Stimulated activated naive B cell treated with anti-CD40 and anti-IgM and Interleukin-4, amounts not matched to agents 10 μg/mL and 1 μg/mL and 100 μg/mL, for 72 hours (primary cell): ENCODE results near the gene PPM1J.

Experiments
- ATAC-seq, 2 donors: fragments of 150-1000 bp; cut with Tn5 transposase; replicated peaks; 2 replicates each; pipeline ENCODE4 v1.10.0; 2021; ENCODE audit warnings: moderate library complexity in 1 of 2
- DNase-seq: peaks from one replicate; pipeline ENCODE4 v3.0.0; 2021
- H3K27ac Mint-ChIP-seq: one replicate; pipeline ENCODE4 v1.8.0; 2022; ENCODE audit warnings: mild to moderate bottlenecking, mixed read lengths
- H3K27me3 Mint-ChIP-seq, 2 donors: one replicate each; pipeline ENCODE4 v1.8.0; 2022; ENCODE audit warnings: mixed read lengths in 2 of 2
- H3K36me3 Mint-ChIP-seq, 2 donors: one replicate each; pipeline ENCODE4 v1.8.0; 2022; ENCODE audit warnings: mixed read lengths in 2 of 2, mild to moderate bottlenecking in 1 of 2
- H3K4me1 Mint-ChIP-seq, 2 donors: one replicate each; pipeline ENCODE4 v1.8.0; 2022; ENCODE audit warnings: mixed read lengths in 2 of 2, mild to moderate bottlenecking in 1 of 2
- H3K4me3 Mint-ChIP-seq, 2 donors: one replicate each; pipeline ENCODE4 v1.8.0; 2022; ENCODE audit warnings: mild to moderate bottlenecking in 2 of 2, mixed read lengths in 2 of 2, moderate library complexity in 1 of 2
- H3K9me3 Mint-ChIP-seq, 2 donors: one replicate each; pipeline ENCODE4 v1.8.0; 2022; ENCODE audit warnings: mixed read lengths in 2 of 2, mild to moderate bottlenecking in 1 of 2

The PPM1J gene

GRCh38 chr1:112715264-112716053 lies at the start of gene PPM1J:
TSS of gene PPM1J (minus strand) at chr1:112715332. CDS start at chr1:112715301, 31 bp downstream.
- Mint-ChIP-seq H3K4me3 (peak within 1 kb of the TSS; percentile 90 to 95), H3K4me1 (peaks cover 44 to 65% of the 10 kb centered on the region in 2 donors), H3K27me3 (peaks cover 18 to 22% of the 10 kb centered on the region in 2 donors), H3K36me3 (no peaks in the 10 kb centered on the region), H3K9me3 (no peaks in the 10 kb centered on the region), H3K27ac (peak within 1 kb of the TSS; percentile 77)
- ATAC-seq, result peak; percentile 77 to 85
- peak; percentile 96 for DNase-seq

GRCh38 chr1:112762541-112763500 lies 47.7 kb upstream of the PPM1J start:
- Mint-ChIP-seq H3K9me3 (peaks cover 6 to 8% of the 10 kb centered on the region in 2 donors), H3K4me1 (peaks cover 0 to 2% of the 10 kb centered on the region in 2 donors), H3K36me3 (no peaks in the 10 kb centered on the region), H3K27me3 (peaks cover 22 to 27% of the 10 kb centered on the region in 2 donors), H3K4me3 (no peak overlapping the region), H3K27ac (no peak overlapping the region)
- ATAC-seq (no peak), DNase-seq (no peak)

- no peak overlapping the region for H3K4me3 Mint-ChIP-seq
- peaks cover 31 to 35% of the 10 kb centered on the region in 2 donors for H3K27me3 Mint-ChIP-seq
- no peak for ATAC-seq
- H3K36me3 Mint-ChIP-seq, result no peaks in the 10 kb centered on the region
- peaks cover 6 to 8% of the 10 kb centered on the region in 2 donors for H3K9me3 Mint-ChIP-seq
- peaks cover 0 to 2% of the 10 kb centered on the region in 2 donors for H3K4me1 Mint-ChIP-seq
- DNase-seq, result no peak
- no peak overlapping the region for H3K27ac Mint-ChIP-seq
These were observed 46.8 kb upstream of the PPM1J start for GRCh38 chr1:112761714-112762480.

GRCh38 chr1:112759228-112759627 lies 44.1 kb upstream of the PPM1J start:
- ATAC-seq (no peak), DNase-seq (no peak)
- peaks cover 0 to 2% of the 10 kb centered on the region in 2 donors for H3K4me1 Mint-ChIP-seq
- H3K27me3 Mint-ChIP-seq, result peaks cover 45 to 52% of the 10 kb centered on the region in 2 donors
- H3K9me3 Mint-ChIP-seq, result peaks cover 6 to 12% of the 10 kb centered on the region in 2 donors
- H3K36me3 Mint-ChIP-seq, result peaks cover 3 to 7% of the 10 kb centered on the region in 2 donors
- H3K4me3 Mint-ChIP-seq, result no peak overlapping the region
- H3K27ac Mint-ChIP-seq, result no peak overlapping the region

- H3K4me1 Mint-ChIP-seq, result no peaks in the 10 kb centered on the region
These were observed 39.0 kb upstream of the PPM1J start for GRCh38 chr1:112754116-112754628.

GRCh38 chr1:112748396-112748795 lies 33.3 kb upstream of the PPM1J start:
- no peak overlapping the region for H3K27ac Mint-ChIP-seq
- H3K4me3 Mint-ChIP-seq, result no peak overlapping the region
- H3K27me3 Mint-ChIP-seq, result peaks cover 44 to 58% of the 10 kb centered on the region in 2 donors
- peaks cover 0 to 4% of the 10 kb centered on the region in 2 donors for H3K36me3 Mint-ChIP-seq
- H3K9me3 Mint-ChIP-seq, result peaks cover 0 to 3% of the 10 kb centered on the region in 2 donors
- DNase-seq (no peak), ATAC-seq (no peak)
- H3K4me1 Mint-ChIP-seq, result peaks cover 0 to 13% of the 10 kb centered on the region in 2 donors

More at GRCh38 chr1:112754116-112754628, 39.0 kb upstream of the PPM1J start:
- H3K27me3 Mint-ChIP-seq, result peaks cover 60 to 66% of the 10 kb centered on the region in 2 donors
- peaks cover 12% of the 10 kb centered on the region in 2 donors for H3K9me3 Mint-ChIP-seq
- H3K27ac Mint-ChIP-seq, result no peak overlapping the region
- no peak overlapping the region for H3K4me3 Mint-ChIP-seq
- ATAC-seq (no peak), DNase-seq (no peak)
- peaks cover 8% of the 10 kb centered on the region in 2 donors for H3K36me3 Mint-ChIP-seq

- Mint-ChIP-seq H3K4me3 (peak overlapping the region; percentile 13 to 44), H3K9me3 (peaks cover 5% of the 10 kb centered on the region in 2 donors), H3K36me3 (peaks cover 0 to 3% of the 10 kb centered on the region in 2 donors), H3K27me3 (peaks cover 64 to 84% of the 10 kb centered on the region in 2 donors), H3K27ac (no peak overlapping the region), H3K4me1 (peaks cover 0 to 14% of the 10 kb centered on the region in 2 donors)
- DNase-seq, result peak; percentile 8
- ATAC-seq, result peak; percentile 45 to 58
These were observed 29.0 kb upstream of the PPM1J start for GRCh38 chr1:112744009-112744578.

- H3K4me3 Mint-ChIP-seq, result peak overlapping the region in 1 of 2 donors; percentile 44
- H3K36me3 Mint-ChIP-seq, result peaks cover 0 to 3% of the 10 kb centered on the region in 2 donors
- peaks cover 6 to 7% of the 10 kb centered on the region in 2 donors for H3K9me3 Mint-ChIP-seq
- H3K27me3 Mint-ChIP-seq, result peaks cover 67 to 87% of the 10 kb centered on the region in 2 donors
- ATAC-seq (no peak), DNase-seq (no peak)
- H3K4me1 Mint-ChIP-seq, result peaks cover 0 to 14% of the 10 kb centered on the region in 2 donors
- H3K27ac Mint-ChIP-seq, result no peak overlapping the region
These were observed 28.3 kb upstream of the PPM1J start for GRCh38 chr1:112743174-112744008.

- peaks cover 41 to 47% of the 10 kb centered on the region in 2 donors for H3K27me3 Mint-ChIP-seq
- peaks cover 5 to 7% of the 10 kb centered on the region in 2 donors for H3K9me3 Mint-ChIP-seq
- no peak overlapping the region for H3K27ac Mint-ChIP-seq
- H3K4me1 Mint-ChIP-seq, result no peaks in the 10 kb centered on the region
- H3K36me3 Mint-ChIP-seq, result no peaks in the 10 kb centered on the region
- no peak overlapping the region for H3K4me3 Mint-ChIP-seq
- ATAC-seq (no peak), DNase-seq (no peak)
These were observed 22.4 kb upstream of the PPM1J start for GRCh38 chr1:112737573-112737972.

GRCh38 chr1:112735752-112736151 lies 20.6 kb upstream of the PPM1J start:
- peaks cover 24 to 29% of the 10 kb centered on the region in 2 donors for H3K27me3 Mint-ChIP-seq
- peaks cover 5 to 7% of the 10 kb centered on the region in 2 donors for H3K9me3 Mint-ChIP-seq
- no peak overlapping the region for H3K4me3 Mint-ChIP-seq
- DNase-seq (no peak), ATAC-seq (peak in 1 of 2 donors; percentile 47)
- no peaks in the 10 kb centered on the region for H3K36me3 Mint-ChIP-seq
- H3K4me1 Mint-ChIP-seq, result peaks cover 0 to 2% of the 10 kb centered on the region in 2 donors
- no peak overlapping the region for H3K27ac Mint-ChIP-seq

GRCh38 chr1:112731451-112731850 lies 16.3 kb upstream of the PPM1J start:
- no peak for ATAC-seq
- Mint-ChIP-seq H3K36me3 (no peaks in the 10 kb centered on the region), H3K9me3 (no peaks in the 10 kb centered on the region), H3K4me3 (no peak overlapping the region), H3K27ac (no peak overlapping the region), H3K4me1 (peaks cover 0 to 2% of the 10 kb centered on the region in 2 donors), H3K27me3 (no peaks in the 10 kb centered on the region)
- no peak for DNase-seq

GRCh38 chr1:112729909-112730308 lies 14.8 kb upstream of the PPM1J start:
- no peaks in the 10 kb centered on the region for H3K27me3 Mint-ChIP-seq
- H3K4me3 Mint-ChIP-seq, result no peak overlapping the region
- DNase-seq (no peak), ATAC-seq (no peak)
- H3K4me1 Mint-ChIP-seq, result peaks cover 0 to 2% of the 10 kb centered on the region in 2 donors
- no peaks in the 10 kb centered on the region for H3K9me3 Mint-ChIP-seq
- no peak overlapping the region for H3K27ac Mint-ChIP-seq
- no peaks in the 10 kb centered on the region for H3K36me3 Mint-ChIP-seq
